HUES6 (cell line): Measurements from ENCODE around the gene FGGY.

Source experiments
- H3K27ac ChIP-seq: 2 replicates; pipeline ENCODE4 v1.7.0; 2013; ENCODE audit warnings: low read depth, mild to moderate bottlenecking, low read length, inconsistent platforms
- H3K27me3 ChIP-seq: 2 replicates; pipeline ENCODE4 v1.6.1; 2013; ENCODE audit warnings: low read length; ENCODE audit not compliant: control insufficient read depth, insufficient read depth
- H3K36me3 ChIP-seq: 2 replicates; pipeline ENCODE4 v1.6.1; 2013; ENCODE audit warnings: low read length; ENCODE audit not compliant: control insufficient read depth, insufficient read depth
- H3K4me1 ChIP-seq: 2 replicates; pipeline ENCODE4 v1.6.1; 2013; ENCODE audit warnings: low read length; ENCODE audit not compliant: control insufficient read depth, insufficient read depth
- H3K4me3 ChIP-seq: 2 replicates; pipeline ENCODE4 v1.5.1; 2013; ENCODE audit warnings: low read depth, low read length
- H3K9ac ChIP-seq: one replicate; pipeline ENCODE4 v1.6.1; 2013; ENCODE audit warnings: mild to moderate bottlenecking, low read length
- H3K9me3 ChIP-seq: 2 replicates; pipeline ENCODE4 v1.6.1; 2013; ENCODE audit warnings: low read depth, low read length; ENCODE audit not compliant: control insufficient read depth, insufficient read depth

The FGGY gene

GRCh38 chr1:59316497-59317128, 19.7 kb downstream of the FGGY start:
- no peak overlapping the region for H3K4me3 ChIP-seq
- H3K9me3 ChIP-seq: peaks cover 6% of the 10 kb centered on the region
- H3K4me1 ChIP-seq: peaks cover 10% of the 10 kb centered on the region; the same call in 1 of the 2 replicates
- no peaks in the 10 kb centered on the region for H3K27me3 ChIP-seq
- no peak overlapping the region for H3K27ac ChIP-seq
- no peaks in the 10 kb centered on the region for H3K36me3 ChIP-seq
- H3K9ac ChIP-seq: no peak overlapping the region

- no peak overlapping the region for H3K9ac ChIP-seq
- peaks cover 6% of the 10 kb centered on the region for H3K9me3 ChIP-seq
- H3K4me1 ChIP-seq: peaks cover 10% of the 10 kb centered on the region; the same call in 1 of the 2 replicates
- H3K4me3 ChIP-seq: no peak overlapping the region
- no peak overlapping the region for H3K27ac ChIP-seq
- no peaks in the 10 kb centered on the region for H3K36me3 ChIP-seq
- H3K27me3 ChIP-seq: no peaks in the 10 kb centered on the region
Measured at GRCh38 chr1:59317343-59317742, 20.4 kb downstream of the FGGY start.

- Histone ChIP-seq H3K4me3 (no peak overlapping the region), H3K9ac (no peak overlapping the region), H3K36me3 (no peaks in the 10 kb centered on the region), H3K9me3 (peaks cover 6% of the 10 kb centered on the region), H3K4me1 (peaks cover 10% of the 10 kb centered on the region; the same call in 1 of the 2 replicates), H3K27ac (no peak overlapping the region), H3K27me3 (no peaks in the 10 kb centered on the region)
Measured at GRCh38 chr1:59317780-59318179, 20.9 kb downstream of the FGGY start.

- no peak overlapping the region for H3K4me3 ChIP-seq
- no peaks in the 10 kb centered on the region; the same call in 1 of the 2 replicates for H3K36me3 ChIP-seq
- H3K27me3 ChIP-seq: no peaks in the 10 kb centered on the region
- H3K9ac ChIP-seq: no peak overlapping the region
- H3K27ac ChIP-seq: no peak overlapping the region
- peaks cover 10% of the 10 kb centered on the region; the same call in 1 of the 2 replicates for H3K4me1 ChIP-seq
- peaks cover 6% of the 10 kb centered on the region for H3K9me3 ChIP-seq
Measured at GRCh38 chr1:59318271-59318860, 21.5 kb downstream of the FGGY start.

- Histone ChIP-seq H3K4me1 (peaks cover 4% of the 10 kb centered on the region), H3K27ac (no peak overlapping the region)
Measured at GRCh38 chr1:59322394-59322793, 25.5 kb downstream of the FGGY start.

GRCh38 chr1:59322814-59323213, 25.9 kb downstream of the FGGY start:
- Histone ChIP-seq H3K4me1 (peaks cover under 1% of the 10 kb centered on the region; the same call in 1 of the 2 replicates), H3K9ac (no peak overlapping the region), H3K9me3 (peaks cover 6% of the 10 kb centered on the region), H3K27me3 (no peaks in the 10 kb centered on the region), H3K36me3 (no peaks in the 10 kb centered on the region; the same call in 1 of the 2 replicates), H3K27ac (no peak overlapping the region), H3K4me3 (no peak overlapping the region)

More at GRCh38 chr1:59322394-59322793, 25.5 kb downstream of the FGGY start:
- H3K9me3 ChIP-seq: peaks cover 6% of the 10 kb centered on the region
- no peak overlapping the region for H3K4me3 ChIP-seq
- H3K9ac ChIP-seq: no peak overlapping the region
- H3K27me3 ChIP-seq: no peaks in the 10 kb centered on the region
- H3K36me3 ChIP-seq: no peaks in the 10 kb centered on the region; the same call in 1 of the 2 replicates

GRCh38 chr1:59323879-59324278, 27.0 kb downstream of the FGGY start:
- Histone ChIP-seq H3K27ac (no peak overlapping the region), H3K36me3 (no peaks in the 10 kb centered on the region; the same call in 1 of the 2 replicates), H3K4me1 (no peaks in the 10 kb centered on the region; the same call in 1 of the 2 replicates), H3K9ac (no peak overlapping the region), H3K4me3 (no peak overlapping the region), H3K27me3 (no peaks in the 10 kb centered on the region), H3K9me3 (peaks cover 3% of the 10 kb centered on the region)

GRCh38 chr1:59328353-59328752, 31.5 kb downstream of the FGGY start:
- Histone ChIP-seq H3K27ac (no peak overlapping the region), H3K4me1 (no peaks in the 10 kb centered on the region; the same call in 1 of the 2 replicates), H3K36me3 (no peaks in the 10 kb centered on the region; the same call in 1 of the 2 replicates), H3K9ac (no peak overlapping the region), H3K9me3 (no peaks in the 10 kb centered on the region), H3K27me3 (no peaks in the 10 kb centered on the region), H3K4me3 (no peak overlapping the region)

GRCh38 chr1:59329412-59330053, 32.6 kb downstream of the FGGY start:
- Histone ChIP-seq H3K9me3 (no peaks in the 10 kb centered on the region), H3K27me3 (no peaks in the 10 kb centered on the region)

GRCh38 chr1:59331686-59332620, 35.1 kb downstream of the FGGY start:
- Histone ChIP-seq H3K4me1 (no peaks in the 10 kb centered on the region), H3K9me3 (no peaks in the 10 kb centered on the region), H3K27ac (no peak overlapping the region), H3K4me3 (no peak overlapping the region), H3K27me3 (no peaks in the 10 kb centered on the region), H3K9ac (no peak overlapping the region), H3K36me3 (no peaks in the 10 kb centered on the region)

More at GRCh38 chr1:59329412-59330053, 32.6 kb downstream of the FGGY start:
- H3K4me1 ChIP-seq: no peaks in the 10 kb centered on the region; the same call in 1 of the 2 replicates
- H3K36me3 ChIP-seq: no peaks in the 10 kb centered on the region
- H3K4me3 ChIP-seq: no peak overlapping the region
- H3K27ac ChIP-seq: no peak overlapping the region
- no peak overlapping the region for H3K9ac ChIP-seq
